Measurements from ENCODE around the gene TBC1D10B. TPM values are rescaled to one million over a fixed set of nuclear protein-coding genes. Genes with fewer than 3 reads are reported as not detected.
A peak's percentile ranks its signal among the peaks of the same experiment; 100 is the strongest.

Gene TBC1D10B
- total and polyA plus RNA-seq, 9 of the 15 experiments (the other 6 are each of a cell fraction or from before 2014, with no cell fraction given): 2.2 to 55.4 (median 17.5) TPM

GRCh38 chr16:30406795-30407101 is 36.5 kb upstream of the TBC1D10B start:
- no peak for DNase-seq (ENCODE audit: extremely low read depth in 1 of 4, low spot score in 3 of 4)
- BruUV-seq (replicated peaks): no TSS peak
- peak overlapping the region; percentile 97 for H3K4me2 ChIP-seq (ENCODE audit: insufficient read depth, low read length)
- H3K9me1 ChIP-seq (ENCODE audit: control insufficient read depth, insufficient read depth, low read length): no peaks in the 10 kb centered on the region
- WGBS (ENCODE audit: insufficient coverage, low coverage, missing lambda C conversion rate): 21% methylated on average over 14 of the region's 14 CpGs
- ChIA-PET POLR2A (interaction anchor here (0.6 to 1.7 kb wide), 7 partner anchors 9 to 252 kb away, joined by 3 to 9 read pairs (median 3); partner anchors contain the start of genes CD2BP2 and DCTPP1), CTCF (ENCODE audit: low intra/inter-chr PET ratio) (no interaction called here)
- peak overlapping the region; percentile 80 for H3K4me3 ChIP-seq
- peak overlapping the region; percentile 69 to 97 for H3K9ac ChIP-seq (ENCODE audit: insufficient read depth in 1 of 2, low read depth in 2 of 2, low read length in 2 of 2)
- in situ Hi-C loops (cut with MboI) (loop anchor here (10.0 kb wide), 1 partner anchor 212 kb away; the partner anchor contains the start of genes BOLA2B, SLX1A and SULT1A3), intact Hi-C loops (cut with micrococcal nuclease) (loop anchor here (5.0 kb wide), 2 partner anchors 34 to 49 kb away; partner anchors contain the start of genes CD2BP2, MYL11 and TBC1D10B)
- peaks cover 25% of the 10 kb centered on the region; the same call in 2 of the 3 replicates for H3K79me2 ChIP-seq (ENCODE audit: control insufficient read depth, insufficient read depth, low read length)
- no peaks in the 10 kb centered on the region for H4K20me1 ChIP-seq (replicated peaks; ENCODE audit: control insufficient read depth, insufficient read depth, low read length)
- peak overlapping the region; percentile 96 for H2AFZ ChIP-seq (ENCODE audit: low read depth, low read length)
- peak overlapping the region; percentile 81 for H3K27ac ChIP-seq (ENCODE audit: extremely low read depth, low read depth, low read length)
- H3K9me3 ChIP-seq (replicated peaks; ENCODE audit: control insufficient read depth, insufficient read depth, low read depth, low read length): no peaks in the 10 kb centered on the region
- peaks cover 22% of the 10 kb centered on the region; the same call in 2 of the 3 replicates for H3K36me3 ChIP-seq (ENCODE audit: control insufficient read depth, insufficient read depth, low read length)
- no peak for FAIRE-seq
- H3K27me3 ChIP-seq (ENCODE audit: control insufficient read depth in 2 of 2, insufficient read depth in 2 of 2, low read length in 2 of 2): no peaks in the 10 kb centered on the region
- ATAC-seq: no peak; the same call in 2 of the 3 replicates
- peaks cover 17 to 28% of the 10 kb centered on the region in 2 experiments; a peak in 4 of 5 replicates for H3K4me1 ChIP-seq (replicated peaks in 1 of 2; ENCODE audit: control insufficient read depth in 2 of 2, insufficient read depth in 2 of 2, low read length in 2 of 2)
- TF ChIP-seq TCF15 (CRISPR knock-in tag; IDR thresholded peaks at IDR 0.05): 0 out of 2 replicates have a peak, but pooled peaks have one; percentile 23
- no peak for TF ChIP-seq RHOXF2B (CRISPR knock-in tag; conservative IDR thresholded peaks at IDR 0.05)
- peak; percentile 62 to 87; a peak in 3 of 4 replicates for TF ChIP-seq KDM1A (IDR thresholded peaks at IDR 0.05)
- 0 out of 2 replicates have a peak, but pooled peaks have one; percentile 46 for TF ChIP-seq SMARCA5 (IDR thresholded peaks at IDR 0.05)
- peak; percentile 46; the same call in 1 of the 2 replicates for TF ChIP-seq GATAD2A (IDR thresholded peaks at IDR 0.05)
- peak; percentile 58; the same call in 1 of the 2 replicates for TF ChIP-seq SMARCA4 (IDR thresholded peaks at IDR 0.05)
- TF ChIP-seq SMC3 (conservative IDR thresholded peaks at IDR 0.05; ENCODE audit: insufficient read depth, low read depth, low read length): no peak
- TF ChIP-seq ATF4 (CRISPR knock-in tag; IDR thresholded peaks at IDR 0.05): no peak
- TF ChIP-seq NR2C1 (IDR thresholded peaks at IDR 0.05): no peak
- 0 out of 2 replicates have a peak, but pooled peaks have one; percentile 28 for TF ChIP-seq NR2C1 (tag; IDR thresholded peaks at IDR 0.05)
- peak; percentile 5 for TF ChIP-seq POLR2B (IDR thresholded peaks at IDR 0.05; ENCODE audit: low read depth, partially characterized antibody)
- no peak for TF ChIP-seq ZNF695 (CRISPR knock-in tag; IDR thresholded peaks at IDR 0.05)
- no peak for TF ChIP-seq ZNF395 (CRISPR knock-in tag; IDR thresholded peaks at IDR 0.05)
- peak; percentile 67; the same call in 1 of the 2 replicates for TF ChIP-seq HDGF (IDR thresholded peaks at IDR 0.05)
- no peak for TF ChIP-seq CREB1 (IDR thresholded peaks at IDR 0.05)
- 0 out of 2 replicates have a peak, but pooled peaks have one; percentile 31 for TF ChIP-seq CREB1 (CRISPR knock-in tag; IDR thresholded peaks at IDR 0.05)
- TF ChIP-seq BCOR (IDR thresholded peaks at IDR 0.05): peak; percentile 70; the same call in 1 of the 2 replicates
- no peak for TF ChIP-seq HNRNPLL (IDR thresholded peaks at IDR 0.05; ENCODE audit: low read depth, low read length, poor library complexity, severe bottlenecking)
- TF ChIP-seq ZNF551 (CRISPR knock-in tag; IDR thresholded peaks at IDR 0.05): no peak
- no peak for TF ChIP-seq SAFB2 (IDR thresholded peaks at IDR 0.05; ENCODE audit: borderline replicate concordance, low read depth, low read length, severe bottlenecking)
- 0 out of 2 replicates have a peak, but pooled peaks have one; percentile 27 for TF ChIP-seq LEF1 (IDR thresholded peaks at IDR 0.05)
- TF ChIP-seq TARDBP (IDR thresholded peaks at IDR 0.05): no peak
- peak; percentile 17; the same call in 1 of the 2 replicates for TF ChIP-seq GABPB1 (CRISPR knock-in tag; IDR thresholded peaks at IDR 0.05)

All from K562 (cell line).